ENCODE results near the gene NELFE.

DNA sequence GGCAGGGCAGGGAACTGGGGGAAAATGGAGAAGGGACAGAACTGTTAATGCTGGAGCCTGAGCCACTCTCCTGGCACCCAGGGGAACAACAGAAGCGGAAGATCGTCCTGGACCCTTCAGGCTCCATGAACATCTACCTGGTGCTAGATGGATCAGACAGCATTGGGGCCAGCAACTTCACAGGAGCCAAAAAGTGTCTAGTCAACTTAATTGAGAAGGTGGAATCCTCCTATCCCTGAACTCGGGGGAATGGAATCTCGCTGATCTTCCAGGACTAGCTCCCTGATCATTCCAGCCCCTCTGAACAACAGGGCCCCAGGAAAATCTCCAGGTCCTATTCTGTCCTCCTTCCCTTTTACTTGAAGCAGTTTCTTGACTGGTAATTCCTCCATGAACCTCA lies 10.9 kb downstream of the NELFE start:
- no peak for TF ChIP-seq ETV6 (CRISPR knock-in tag; IDR thresholded peaks at IDR 0.05)
- TF ChIP-seq, protein P1, sequence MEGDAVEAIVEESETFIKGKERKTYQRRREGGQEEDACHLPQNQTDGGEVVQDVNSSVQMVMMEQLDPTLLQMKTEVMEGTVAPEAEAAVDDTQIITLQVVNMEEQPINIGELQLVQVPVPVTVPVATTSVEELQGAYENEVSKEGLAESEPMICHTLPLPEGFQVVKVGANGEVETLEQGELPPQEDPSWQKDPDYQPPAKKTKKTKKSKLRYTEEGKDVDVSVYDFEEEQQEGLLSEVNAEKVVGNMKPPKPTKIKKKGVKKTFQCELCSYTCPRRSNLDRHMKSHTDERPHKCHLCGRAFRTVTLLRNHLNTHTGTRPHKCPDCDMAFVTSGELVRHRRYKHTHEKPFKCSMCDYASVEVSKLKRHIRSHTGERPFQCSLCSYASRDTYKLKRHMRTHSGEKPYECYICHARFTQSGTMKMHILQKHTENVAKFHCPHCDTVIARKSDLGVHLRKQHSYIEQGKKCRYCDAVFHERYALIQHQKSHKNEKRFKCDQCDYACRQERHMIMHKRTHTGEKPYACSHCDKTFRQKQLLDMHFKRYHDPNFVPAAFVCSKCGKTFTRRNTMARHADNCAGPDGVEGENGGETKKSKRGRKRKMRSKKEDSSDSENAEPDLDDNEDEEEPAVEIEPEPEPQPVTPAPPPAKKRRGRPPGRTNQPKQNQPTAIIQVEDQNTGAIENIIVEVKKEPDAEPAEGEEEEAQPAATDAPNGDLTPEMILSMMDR (IDR thresholded peaks at IDR 0.05), result no peak
- TF ChIP-seq, protein P2, sequence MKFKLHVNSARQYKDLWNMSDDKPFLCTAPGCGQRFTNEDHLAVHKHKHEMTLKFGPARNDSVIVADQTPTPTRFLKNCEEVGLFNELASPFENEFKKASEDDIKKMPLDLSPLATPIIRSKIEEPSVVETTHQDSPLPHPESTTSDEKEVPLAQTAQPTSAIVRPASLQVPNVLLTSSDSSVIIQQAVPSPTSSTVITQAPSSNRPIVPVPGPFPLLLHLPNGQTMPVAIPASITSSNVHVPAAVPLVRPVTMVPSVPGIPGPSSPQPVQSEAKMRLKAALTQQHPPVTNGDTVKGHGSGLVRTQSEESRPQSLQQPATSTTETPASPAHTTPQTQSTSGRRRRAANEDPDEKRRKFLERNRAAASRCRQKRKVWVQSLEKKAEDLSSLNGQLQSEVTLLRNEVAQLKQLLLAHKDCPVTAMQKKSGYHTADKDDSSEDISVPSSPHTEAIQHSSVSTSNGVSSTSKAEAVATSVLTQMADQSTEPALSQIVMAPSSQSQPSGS (CRISPR knock-in tag; IDR thresholded peaks at IDR 0.05; ENCODE audit: borderline replicate concordance, low read depth), result no peak
- TF ChIP-seq, protein P3, sequence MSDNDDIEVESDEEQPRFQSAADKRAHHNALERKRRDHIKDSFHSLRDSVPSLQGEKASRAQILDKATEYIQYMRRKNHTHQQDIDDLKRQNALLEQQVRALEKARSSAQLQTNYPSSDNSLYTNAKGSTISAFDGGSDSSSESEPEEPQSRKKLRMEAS (CRISPR knock-in tag; IDR thresholded peaks at IDR 0.05), result no peak
